HEK293 (cell line): Measurements from ENCODE around the gene RBM17.

Experiments used
- CTCF ChIA-PET: fragments of 350-600 bp; formaldehyde crosslinking; extraction: SDS; loops from one replicate; lab custom pipeline; 2021; ENCODE audit warnings: antibody characterized with exemption; lab: Yijun Ruan, JAX
- POLR2A ChIA-PET: fragments of 300-600 bp; formaldehyde crosslinking; extraction: SDS; loops from one replicate; lab custom pipeline; 2020; ENCODE audit warnings: antibody characterized with exemption, inconsistent platforms; lab: Yijun Ruan, JAX
- H3K27ac ChIP-seq: fragments of 200-500 bp; sonication (Bioruptor generic); 2 replicates; pipeline ENCODE4 v1.5.1; 2014; ENCODE audit warnings: low read depth, low read length, control low read depth, inconsistent platforms; ENCODE audit errors: extremely low read depth
- H3K36me3 ChIP-seq, 2 experiments: fragments of 200-500 bp in 1 of 2; sonication (Bioruptor generic) in 1 of 2; 1 replicate in 1 of 2; 2 replicates in 1 of 2; pipeline ENCODE4 v1.5.1; 2014 to 2017; ENCODE audit warnings: inconsistent platforms in 2 of 2, low read length in 2 of 2; ENCODE audit not compliant: control insufficient read depth in 2 of 2, insufficient read depth in 1 of 2
- H3K4me1 ChIP-seq: fragments of 200-500 bp; sonication (Bioruptor generic); 2 replicates; pipeline ENCODE4 v1.5.1; 2014; ENCODE audit warnings: mild to moderate bottlenecking, low read length, inconsistent platforms; ENCODE audit not compliant: control insufficient read depth, insufficient read depth
- H3K4me3 ChIP-seq: 2 replicates; pipeline ENCODE4 v1.5.1; 2011; ENCODE audit warnings: low read depth, mild to moderate bottlenecking, control low read depth, low read length, moderate library complexity
- H3K9me3 ChIP-seq: fragments of 200-500 bp; sonication (Bioruptor generic); 2 replicates; pipeline ENCODE4 v1.5.1; 2014; ENCODE audit warnings: low read depth, low read length, inconsistent platforms; ENCODE audit not compliant: control insufficient read depth, insufficient read depth
- ELK4 ChIP-seq: IDR thresholded peaks from 2 replicates; pipeline ENCODE4 v1.6.1; 2011; ENCODE audit warnings: mild to moderate bottlenecking, low read depth, low read length, borderline replicate concordance
- GLI2 ChIP-seq: fragments of 450-650 bp; formaldehyde crosslinking; IDR thresholded peaks from 2 replicates; pipeline ENCODE4; 2017; ENCODE audit warnings: missing biosample characterization, missing genetic modification characterization, low read depth, borderline replicate concordance
- KLF17 ChIP-seq: fragments of 450-650 bp; formaldehyde crosslinking; IDR thresholded peaks from 2 replicates; pipeline ENCODE4 v1.5.1; 2016; ENCODE audit warnings: missing biosample characterization, missing genetic modification characterization
- KLF8 ChIP-seq: fragments of 450-650 bp; formaldehyde crosslinking; IDR thresholded peaks from 2 replicates; pipeline ENCODE4 v1.5.1; 2016; ENCODE audit warnings: missing biosample characterization, missing genetic modification characterization
- OVOL3 ChIP-seq: fragments of 450-650 bp; formaldehyde crosslinking; IDR thresholded peaks from 2 replicates; pipeline ENCODE4 v1.5.1; 2016; ENCODE audit warnings: missing biosample characterization, missing genetic modification characterization
- REPIN1 ChIP-seq: fragments of 450-650 bp; formaldehyde crosslinking; IDR thresholded peaks from 2 replicates; pipeline ENCODE4 v1.5.1; 2017; ENCODE audit warnings: missing biosample characterization, missing genetic modification characterization, low read depth
- SCRT2 ChIP-seq: fragments of 450-650 bp; formaldehyde crosslinking; IDR thresholded peaks from 2 replicates; pipeline ENCODE4 v1.5.1; 2016; ENCODE audit warnings: missing biosample characterization, missing genetic modification characterization
- SP3 ChIP-seq: fragments of 450-650 bp; formaldehyde crosslinking; IDR thresholded peaks from 2 replicates; pipeline ENCODE4 v1.5.1; 2016; ENCODE audit warnings: missing biosample characterization, missing genetic modification characterization
- SP7 ChIP-seq: fragments of 450-650 bp; formaldehyde crosslinking; IDR thresholded peaks from 2 replicates; pipeline ENCODE4 v1.5.1; 2016; ENCODE audit warnings: missing biosample characterization, missing genetic modification characterization
- ZBTB17 ChIP-seq: fragments of 450-650 bp; formaldehyde crosslinking; IDR thresholded peaks from 2 replicates; pipeline ENCODE4 v1.5.1; 2016; ENCODE audit warnings: missing biosample characterization, missing genetic modification characterization
- ZBTB48 ChIP-seq: fragments of 450-650 bp; formaldehyde crosslinking; IDR thresholded peaks from 2 replicates; pipeline ENCODE4 v1.5.1; 2016; ENCODE audit warnings: missing biosample characterization, missing genetic modification characterization
- ZBTB8A ChIP-seq: fragments of 450-650 bp; formaldehyde crosslinking; IDR thresholded peaks from 2 replicates; pipeline ENCODE4 v1.5.1; 2016; ENCODE audit warnings: missing biosample characterization, missing genetic modification characterization
- ZEB2 ChIP-seq: fragments of 450-650 bp; formaldehyde crosslinking; IDR thresholded peaks from 2 replicates; pipeline ENCODE4 v1.5.1; 2016; ENCODE audit warnings: missing biosample characterization, missing genetic modification characterization
- ZFP69B ChIP-seq: fragments of 450-650 bp; formaldehyde crosslinking; IDR thresholded peaks from 2 replicates; pipeline ENCODE4 v1.5.1; 2016; ENCODE audit warnings: missing biosample characterization, missing genetic modification characterization
- ZNF10 ChIP-seq: fragments of 450-650 bp; formaldehyde crosslinking; IDR thresholded peaks from 2 replicates; pipeline ENCODE4 v1.5.1; 2017; ENCODE audit warnings: missing biosample characterization, missing genetic modification characterization
- ZNF2 ChIP-seq: fragments of 450-650 bp; formaldehyde crosslinking; IDR thresholded peaks from 2 replicates; pipeline ENCODE4 v1.5.1; 2016; ENCODE audit warnings: missing biosample characterization, missing genetic modification characterization
- ZNF211 ChIP-seq: fragments of 450-650 bp; formaldehyde crosslinking; IDR thresholded peaks from 2 replicates; pipeline ENCODE4 v1.5.1; 2016; ENCODE audit warnings: low read depth, missing biosample characterization, missing genetic modification characterization
- ZNF302 ChIP-seq: fragments of 450-650 bp; formaldehyde crosslinking; IDR thresholded peaks from 2 replicates; pipeline ENCODE4 v1.5.1; 2016; ENCODE audit warnings: missing biosample characterization, missing genetic modification characterization, low read depth
- ZNF324 ChIP-seq: fragments of 450-650 bp; formaldehyde crosslinking; IDR thresholded peaks from 2 replicates; pipeline ENCODE4 v1.5.1; 2016; ENCODE audit warnings: missing biosample characterization, missing genetic modification characterization
- ZNF335 ChIP-seq: fragments of 450-650 bp; formaldehyde crosslinking; conservative IDR thresholded peaks from 2 replicates; pipeline ENCODE4 v1.5.1; 2016; ENCODE audit warnings: missing biosample characterization, missing genetic modification characterization
- ZNF501 ChIP-seq: fragments of 450-650 bp; formaldehyde crosslinking; IDR thresholded peaks from 2 replicates; pipeline ENCODE4 v1.5.1; 2016; ENCODE audit warnings: missing biosample characterization, missing genetic modification characterization
- ZNF555 ChIP-seq: fragments of 450-650 bp; formaldehyde crosslinking; conservative IDR thresholded peaks from 2 replicates; pipeline ENCODE4 v1.5.1; 2017; ENCODE audit warnings: missing biosample characterization, mild to moderate bottlenecking, missing genetic modification characterization, inconsistent platforms
- ZNF561 ChIP-seq: fragments of 450-650 bp; IDR thresholded peaks from 2 replicates; pipeline ENCODE4 v1.5.1; 2018; ENCODE audit warnings: missing biosample characterization, missing genetic modification characterization, borderline replicate concordance
- ZNF610 ChIP-seq: fragments of 450-650 bp; formaldehyde crosslinking; IDR thresholded peaks from 2 replicates; pipeline ENCODE4 v1.5.1; 2016; ENCODE audit warnings: missing biosample characterization, missing genetic modification characterization, borderline replicate concordance
- ZNF692 ChIP-seq: fragments of 450-650 bp; formaldehyde crosslinking; IDR thresholded peaks from 2 replicates; pipeline ENCODE4 v1.5.1; 2016; ENCODE audit warnings: missing biosample characterization, missing genetic modification characterization
- ZNF792 ChIP-seq: fragments of 450-650 bp; formaldehyde crosslinking; IDR thresholded peaks from 2 replicates; pipeline ENCODE4 v1.5.1; 2016; ENCODE audit warnings: missing biosample characterization, missing genetic modification characterization
- ZNF843 ChIP-seq: fragments of 450-650 bp; formaldehyde crosslinking; IDR thresholded peaks from 2 replicates; pipeline ENCODE4 v1.5.1; 2016; ENCODE audit warnings: missing biosample characterization, missing genetic modification characterization
- ZSCAN18 ChIP-seq: fragments of 450-650 bp; formaldehyde crosslinking; IDR thresholded peaks from 2 replicates; pipeline ENCODE4 v1.5.1; 2016; ENCODE audit warnings: missing biosample characterization, missing genetic modification characterization
- ZXDB ChIP-seq: fragments of 450-650 bp; formaldehyde crosslinking; IDR thresholded peaks from 2 replicates; pipeline ENCODE4 v1.5.1; 2016; ENCODE audit warnings: missing biosample characterization, missing genetic modification characterization
- TF ChIP-seq, protein P1 (sequence below): fragments of 450-650 bp; formaldehyde crosslinking; IDR thresholded peaks from 2 replicates; pipeline ENCODE4 v1.5.1; 2016; ENCODE audit warnings: missing biosample characterization, missing genetic modification characterization

RBM17 gene

DNA sequence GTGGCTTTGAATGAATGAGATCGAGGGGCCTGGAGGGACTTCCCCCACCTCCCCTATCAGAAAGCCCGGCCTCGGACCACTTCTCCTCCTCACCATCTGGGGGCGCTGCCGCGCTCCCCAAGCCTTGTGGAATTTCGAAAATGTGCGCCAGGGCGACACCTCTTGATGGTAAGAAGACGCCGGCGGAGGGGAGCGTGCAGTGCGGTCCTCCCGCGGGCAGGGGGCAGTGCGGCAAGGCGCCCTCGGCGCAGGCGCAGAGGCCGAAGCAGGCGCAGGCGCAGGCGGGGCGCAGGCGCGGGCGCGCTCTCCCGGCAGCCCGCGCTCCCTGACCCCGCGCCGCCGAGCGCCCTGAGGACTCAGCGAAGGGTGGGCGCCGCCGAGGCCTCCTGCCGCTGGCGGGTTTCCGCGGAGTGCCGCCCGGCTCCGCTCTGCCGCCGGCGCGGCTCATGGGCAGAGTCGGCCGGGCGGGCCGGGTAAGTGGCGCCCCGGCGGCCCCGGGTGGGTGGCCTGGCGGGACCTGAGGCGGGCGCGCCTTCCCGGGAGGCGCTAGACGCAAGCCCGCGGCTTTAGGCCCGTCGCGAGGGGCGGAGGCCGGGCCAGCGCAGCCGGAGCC lies at the start of gene RBM17 (continued):
- TF ChIP-seq ELK4: no peak
- TF ChIP-seq SCRT2 (tag by site-specific recombination): no peak
- 0 out of 2 replicates have a peak, but pooled peaks have one; percentile 44 for TF ChIP-seq ZNF324 (tag by site-specific recombination)
- TF ChIP-seq ZNF501 (tag by site-specific recombination): 0 out of 2 replicates have a peak, but pooled peaks have one; percentile 5
- peak; percentile 34; the same call in 1 of the 2 replicates for TF ChIP-seq ZNF10 (tag by site-specific recombination)
- TF ChIP-seq ZNF211 (tag by site-specific recombination): no peak
- no peak for TF ChIP-seq ZNF302
- TF ChIP-seq ZNF561 (tag by site-specific recombination): peak; percentile 90
- TF ChIP-seq ZNF555 (tag by site-specific recombination): no peak
- TF ChIP-seq ZNF2 (tag by site-specific recombination): 0 out of 2 replicates have a peak, but pooled peaks have one; percentile 52
- no peak for TF ChIP-seq ZNF792 (tag by site-specific recombination)
- peak; percentile 63; the same call in 1 of the 2 replicates for TF ChIP-seq KLF17 (tag by site-specific recombination)
- peak; percentile 62 for TF ChIP-seq SP7 (tag by site-specific recombination)
- TF ChIP-seq ZBTB8A (tag by site-specific recombination): peak; percentile 93
- TF ChIP-seq ZFP69B (tag by site-specific recombination): peak; percentile 41; the same call in 1 of the 2 replicates
- TF ChIP-seq ZNF692 (tag by site-specific recombination): peak; percentile 57
- peak; percentile 40; the same call in 1 of the 2 replicates for TF ChIP-seq ZBTB17 (tag by site-specific recombination)
- TF ChIP-seq, all 188 proteins: peak for 38

- H3K36me3 ChIP-seq: no peaks in the 10 kb centered on the region
- CTCF ChIA-PET: no interaction called here
- TF ChIP-seq ZBTB48: no peak
- no peak for TF ChIP-seq REPIN1 (tag by site-specific recombination)
- no peak for TF ChIP-seq SP7 (tag by site-specific recombination)
- no peak for TF ChIP-seq ZNF335 (tag by site-specific recombination)
- TF ChIP-seq GLI2 (tag by site-specific recombination): no peak
- TF ChIP-seq ZNF843 (tag by site-specific recombination): no peak
- TF ChIP-seq ZEB2 (tag by site-specific recombination): no peak
- no peak for TF ChIP-seq ZXDB (tag by site-specific recombination)
- TF ChIP-seq OVOL3 (tag by site-specific recombination): no peak
- TF ChIP-seq KLF8 (tag by site-specific recombination): no peak
- TF ChIP-seq, protein P1, sequence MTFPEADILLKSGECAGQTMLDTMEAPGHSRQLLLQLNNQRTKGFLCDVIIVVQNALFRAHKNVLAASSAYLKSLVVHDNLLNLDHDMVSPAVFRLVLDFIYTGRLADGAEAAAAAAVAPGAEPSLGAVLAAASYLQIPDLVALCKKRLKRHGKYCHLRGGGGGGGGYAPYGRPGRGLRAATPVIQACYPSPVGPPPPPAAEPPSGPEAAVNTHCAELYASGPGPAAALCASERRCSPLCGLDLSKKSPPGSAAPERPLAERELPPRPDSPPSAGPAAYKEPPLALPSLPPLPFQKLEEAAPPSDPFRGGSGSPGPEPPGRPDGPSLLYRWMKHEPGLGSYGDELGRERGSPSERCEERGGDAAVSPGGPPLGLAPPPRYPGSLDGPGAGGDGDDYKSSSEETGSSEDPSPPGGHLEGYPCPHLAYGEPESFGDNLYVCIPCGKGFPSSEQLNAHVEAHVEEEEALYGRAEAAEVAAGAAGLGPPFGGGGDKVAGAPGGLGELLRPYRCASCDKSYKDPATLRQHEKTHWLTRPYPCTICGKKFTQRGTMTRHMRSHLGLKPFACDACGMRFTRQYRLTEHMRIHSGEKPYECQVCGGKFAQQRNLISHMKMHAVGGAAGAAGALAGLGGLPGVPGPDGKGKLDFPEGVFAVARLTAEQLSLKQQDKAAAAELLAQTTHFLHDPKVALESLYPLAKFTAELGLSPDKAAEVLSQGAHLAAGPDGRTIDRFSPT (tag by site-specific recombination): no peak
- no peak for TF ChIP-seq ZNF610 (tag by site-specific recombination)
- TF ChIP-seq ZSCAN18 (tag by site-specific recombination): no peak
- no peak for TF ChIP-seq SP3
- TF ChIP-seq ZNF561 (tag by site-specific recombination): no peak
- no peak overlapping the region for H3K4me3 ChIP-seq
- H3K4me1 ChIP-seq: no peaks in the 10 kb centered on the region
- POLR2A ChIA-PET: no interaction called here
- H3K9me3 ChIP-seq: no peaks in the 10 kb centered on the region
- H3K27ac ChIP-seq: no peak overlapping the region
Measured at GRCh38 chr10:6039711-6040110, 49.1 kb upstream of the RBM17 start.
